Duodenal mucosa (tissue), 2 donors: ENCODE results near the gene PSME2.

Experiments used
- H3K27ac ChIP-seq: one replicate; pipeline ENCODE4 v1.7.0; 2013; ENCODE audit warnings: low read depth, low read length
- H3K27me3 ChIP-seq, 2 donors: one replicate each; pipeline ENCODE4 v1.7.0; 2013; ENCODE audit warnings: low read length in 2 of 2, control low read depth in 1 of 2; ENCODE audit not compliant: insufficient read depth in 2 of 2, control insufficient read depth in 1 of 2
- H3K36me3 ChIP-seq, 2 donors: one replicate each; pipeline ENCODE4 v1.7.0; 2013; ENCODE audit warnings: low read length in 2 of 2, control low read depth in 1 of 2; ENCODE audit not compliant: insufficient read depth in 2 of 2, control insufficient read depth in 1 of 2
- H3K4me1 ChIP-seq, 2 donors: one replicate each; pipeline ENCODE4 v1.7.0; 2013; ENCODE audit warnings: low read length in 2 of 2, control low read depth in 1 of 2; ENCODE audit not compliant: insufficient read depth in 2 of 2, control insufficient read depth in 1 of 2
- H3K4me3 ChIP-seq, 2 donors: one replicate each; pipeline ENCODE4 v1.7.0; 2013; ENCODE audit warnings: low read length in 2 of 2, low read depth in 1 of 2
- H3K9ac ChIP-seq, 2 donors: one replicate each; pipeline ENCODE4 v1.7.0; 2013; ENCODE audit warnings: low read length in 2 of 2, low read depth in 1 of 2
- H3K9me3 ChIP-seq, 2 donors: one replicate each; pipeline ENCODE4 v1.7.0; 2013; ENCODE audit warnings: low read length in 2 of 2, control low read depth in 1 of 2; ENCODE audit not compliant: control insufficient read depth in 1 of 2

Gene PSME2

GRCh38 chr14:24123424-24124417 is 22.7 kb downstream of the PSME2 start:
- Histone ChIP-seq H3K36me3 (peaks cover 46 to 52% of the 10 kb centered on the region in 2 donors), H3K4me1 (no peaks in the 10 kb centered on the region)

GRCh38 chr14:24122898-24123297 is 23.5 kb downstream of the PSME2 start:
- H3K9me3 ChIP-seq, result no peaks in the 10 kb centered on the region
- H3K4me1 ChIP-seq, result no peaks in the 10 kb centered on the region
- H3K27me3 ChIP-seq, result no peaks in the 10 kb centered on the region
- H3K9ac ChIP-seq, result no peak overlapping the region
- no peak overlapping the region for H3K27ac ChIP-seq
- H3K4me3 ChIP-seq, result no peak overlapping the region
- H3K36me3 ChIP-seq, result peaks cover 55 to 60% of the 10 kb centered on the region in 2 donors

More at GRCh38 chr14:24123424-24124417, 22.7 kb downstream of the PSME2 start:
- H3K4me3 ChIP-seq, result no peak overlapping the region
- H3K9ac ChIP-seq, result no peak overlapping the region
- H3K27me3 ChIP-seq, result no peaks in the 10 kb centered on the region
- no peaks in the 10 kb centered on the region for H3K9me3 ChIP-seq
- H3K27ac ChIP-seq, result no peak overlapping the region

DNA sequence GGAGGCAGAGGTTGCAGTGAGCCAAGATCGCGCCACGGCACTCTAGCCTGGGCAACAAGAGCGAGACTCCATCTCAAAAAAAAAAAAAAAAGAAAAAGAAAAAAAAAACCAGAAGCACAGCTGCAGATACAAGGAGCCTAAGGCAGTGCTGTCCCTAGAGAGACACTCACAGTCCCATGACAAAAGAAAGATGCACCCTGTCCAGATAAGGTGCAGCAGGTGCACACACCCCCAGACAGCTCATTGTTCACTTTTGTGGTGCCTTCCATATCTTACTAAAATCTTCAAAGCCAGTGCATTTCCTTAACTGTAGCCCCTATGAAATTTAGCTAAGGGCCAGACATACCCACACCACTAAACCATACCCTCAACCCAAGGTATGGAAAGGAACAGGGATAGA is 24.0 kb downstream of the PSME2 start:
- H3K36me3 ChIP-seq, result peaks cover 57 to 65% of the 10 kb centered on the region in 2 donors

GRCh38 chr14:24121210-24121609 is 25.2 kb downstream of the PSME2 start:
- H3K27ac ChIP-seq, result no peak overlapping the region
- peaks cover 57 to 72% of the 10 kb centered on the region in 2 donors for H3K36me3 ChIP-seq

More for the DNA sequence above, 24.0 kb downstream of the PSME2 start:
- Histone ChIP-seq H3K9me3 (no peaks in the 10 kb centered on the region), H3K9ac (no peak overlapping the region), H3K27ac (no peak overlapping the region), H3K27me3 (no peaks in the 10 kb centered on the region), H3K4me1 (no peaks in the 10 kb centered on the region), H3K4me3 (no peak overlapping the region)

GRCh38 chr14:24119691-24120090 is 26.7 kb downstream of the PSME2 start:
- Histone ChIP-seq H3K9me3 (no peaks in the 10 kb centered on the region), H3K4me3 (no peak overlapping the region), H3K9ac (no peak overlapping the region), H3K4me1 (peaks cover 13 to 21% of the 10 kb centered on the region in 2 donors), H3K36me3 (peaks cover 57 to 72% of the 10 kb centered on the region in 2 donors), H3K27ac (no peak overlapping the region), H3K27me3 (no peaks in the 10 kb centered on the region)

More at GRCh38 chr14:24121210-24121609, 25.2 kb downstream of the PSME2 start:
- H3K4me1 ChIP-seq, result peaks cover 9 to 12% of the 10 kb centered on the region in 2 donors
- H3K27me3 ChIP-seq, result no peaks in the 10 kb centered on the region
- no peak overlapping the region for H3K4me3 ChIP-seq
- H3K9me3 ChIP-seq, result no peaks in the 10 kb centered on the region
- no peak overlapping the region for H3K9ac ChIP-seq

- H3K4me3 ChIP-seq, result peak overlapping the region in 1 of 2 donors; percentile 84
- no peaks in the 10 kb centered on the region for H3K9me3 ChIP-seq
- H3K27ac ChIP-seq, result no peak overlapping the region
Measured at GRCh38 chr14:24117179-24117578, 29.2 kb downstream of the PSME2 start.

DNA sequence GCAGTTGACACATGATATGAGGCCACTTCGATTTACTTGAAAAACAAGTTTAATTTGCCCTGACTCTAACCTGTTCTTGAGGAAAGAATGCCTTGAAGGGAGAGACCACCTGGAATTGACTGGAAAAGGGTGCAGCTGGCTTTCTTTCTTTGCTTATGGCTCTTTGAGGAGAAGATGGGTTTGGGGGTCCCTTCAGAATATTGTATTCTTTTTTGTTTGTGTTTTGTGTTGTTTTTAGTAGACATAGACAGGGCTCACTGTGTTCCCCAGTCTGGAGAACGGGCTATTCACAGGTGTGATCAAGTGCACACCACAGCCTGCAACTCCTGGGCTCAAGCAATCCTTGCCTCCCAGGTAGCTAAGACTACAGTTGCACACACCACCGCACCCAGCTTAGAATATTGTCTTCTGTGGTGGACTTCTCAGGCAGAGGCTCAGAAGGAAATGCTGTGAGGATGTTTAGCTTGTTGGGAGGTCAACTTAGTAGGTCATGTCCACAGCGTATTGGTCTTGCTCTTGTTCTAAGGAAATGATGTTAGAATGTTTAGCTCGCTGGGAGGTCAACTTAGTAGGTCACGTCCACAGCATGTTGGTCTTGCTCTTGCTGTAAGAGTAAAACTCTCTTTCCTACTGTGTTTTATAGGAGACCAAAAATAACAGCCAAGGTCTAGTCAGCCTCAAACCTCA is 30.1 kb downstream of the PSME2 start:
- H3K9me3 ChIP-seq, result no peaks in the 10 kb centered on the region
- peak overlapping the region; percentile 84 to 95 for H3K4me3 ChIP-seq
- no peaks in the 10 kb centered on the region for H3K27me3 ChIP-seq
- peaks cover 13 to 21% of the 10 kb centered on the region in 2 donors for H3K4me1 ChIP-seq
- H3K36me3 ChIP-seq, result peaks cover 32 to 41% of the 10 kb centered on the region in 2 donors
- H3K27ac ChIP-seq, result no peak overlapping the region
- peak overlapping the region; percentile 88 to 99 for H3K9ac ChIP-seq

More at GRCh38 chr14:24117179-24117578, 29.2 kb downstream of the PSME2 start:
- Histone ChIP-seq H3K36me3 (peaks cover 38 to 49% of the 10 kb centered on the region in 2 donors), H3K27me3 (no peaks in the 10 kb centered on the region), H3K9ac (no peak overlapping the region), H3K4me1 (peaks cover 13 to 21% of the 10 kb centered on the region in 2 donors)

GRCh38 chr14:24115422-24116127 is 30.8 kb downstream of the PSME2 start:
- Histone ChIP-seq H3K9me3 (no peaks in the 10 kb centered on the region), H3K27ac (peak overlapping the region; percentile 43), H3K4me1 (peaks cover 20 to 21% of the 10 kb centered on the region in 2 donors), H3K27me3 (no peaks in the 10 kb centered on the region), H3K4me3 (peak overlapping the region; percentile 84 to 95), H3K36me3 (peaks cover 25 to 34% of the 10 kb centered on the region in 2 donors), H3K9ac (peak overlapping the region; percentile 88 to 99)

- peaks cover 22 to 31% of the 10 kb centered on the region in 2 donors for H3K36me3 ChIP-seq
Measured at GRCh38 chr14:24114532-24115421, 31.6 kb downstream of the PSME2 start, which contains the start of the genes DCAF11 and NRL. DCAF11 (plus strand) TSS chr14:24114777; CDS start chr14:24115595, 818 bp downstream. NRL (minus strand) TSS chr14:24114949; CDS start chr14:24082848, 32,101 bp downstream.

More at GRCh38 chr14:24114532-24115421, 31.6 kb downstream of the PSME2 start, which contains the start of the genes DCAF11 and NRL:
- Histone ChIP-seq H3K9me3 (no peaks in the 10 kb centered on the region), H3K4me1 (peaks cover 25 to 29% of the 10 kb centered on the region in 2 donors), H3K4me3 (peak within 1 kb of the TSS; percentile 84 to 95), H3K27me3 (no peaks in the 10 kb centered on the region), H3K27ac (peak within 1 kb of the TSS; percentile 100), H3K9ac (peak within 1 kb of the TSS; percentile 88 to 99)
